ENCODE results near the gene UGT8. TPM values are rescaled to one million over a fixed set of nuclear protein-coding genes. Genes with fewer than 3 reads are reported as not detected.

Gene UGT8, protein sequence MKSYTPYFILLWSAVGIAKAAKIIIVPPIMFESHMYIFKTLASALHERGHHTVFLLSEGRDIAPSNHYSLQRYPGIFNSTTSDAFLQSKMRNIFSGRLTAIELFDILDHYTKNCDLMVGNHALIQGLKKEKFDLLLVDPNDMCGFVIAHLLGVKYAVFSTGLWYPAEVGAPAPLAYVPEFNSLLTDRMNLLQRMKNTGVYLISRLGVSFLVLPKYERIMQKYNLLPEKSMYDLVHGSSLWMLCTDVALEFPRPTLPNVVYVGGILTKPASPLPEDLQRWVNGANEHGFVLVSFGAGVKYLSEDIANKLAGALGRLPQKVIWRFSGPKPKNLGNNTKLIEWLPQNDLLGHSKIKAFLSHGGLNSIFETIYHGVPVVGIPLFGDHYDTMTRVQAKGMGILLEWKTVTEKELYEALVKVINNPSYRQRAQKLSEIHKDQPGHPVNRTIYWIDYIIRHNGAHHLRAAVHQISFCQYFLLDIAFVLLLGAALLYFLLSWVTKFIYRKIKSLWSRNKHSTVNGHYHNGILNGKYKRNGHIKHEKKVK
- total RNA-seq, result 10 to 100 TPM in 1 of 3 donors, 1 to 10 TPM in 1, under 1 TPM in 1; 0.16 to 14.9 (median 3.9) TPM

DNA sequence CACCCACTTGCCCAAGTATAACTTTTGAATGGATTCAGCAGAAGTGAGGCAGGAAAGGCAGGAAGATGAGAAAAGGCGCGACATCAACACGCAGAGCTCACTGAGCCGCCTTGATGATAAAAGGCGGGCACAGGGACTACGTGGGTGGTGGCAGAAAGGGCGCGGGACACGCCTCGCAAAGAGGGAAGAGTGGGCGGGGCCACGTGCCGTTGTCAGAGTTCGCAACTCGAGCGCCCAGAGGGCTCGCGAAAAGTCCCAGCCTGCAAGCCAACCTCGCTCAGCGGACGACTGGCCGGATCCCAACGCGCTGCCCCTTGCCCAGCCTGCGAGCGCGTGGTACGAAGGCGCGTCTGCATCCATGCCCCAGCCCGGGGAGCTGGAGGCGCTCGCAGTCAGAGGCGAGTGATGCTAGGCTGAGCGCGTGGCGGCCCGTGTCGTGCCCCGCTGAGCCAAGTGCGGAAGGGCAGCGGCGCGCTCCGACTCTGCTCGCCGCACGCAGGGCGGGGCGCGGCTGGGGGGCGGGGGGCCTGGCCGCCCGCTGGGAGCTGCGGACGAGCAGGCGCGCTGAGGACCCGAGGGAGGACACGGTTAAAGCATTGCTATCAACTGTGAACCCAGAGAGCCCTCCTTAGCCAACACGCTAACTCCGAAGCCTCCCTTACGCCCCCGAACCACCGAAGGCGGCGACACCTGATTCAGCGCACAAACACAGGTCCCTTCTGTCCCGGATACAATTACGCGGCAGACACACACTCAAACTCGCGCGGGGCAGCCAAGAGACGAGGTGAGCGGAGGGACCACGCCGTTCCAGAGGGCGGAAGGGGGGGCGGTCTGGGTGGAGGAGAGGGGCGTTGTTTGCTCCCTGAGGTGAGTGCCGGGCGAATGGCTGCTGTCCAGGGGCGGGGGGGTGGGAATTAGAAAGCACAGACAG lies at the start of gene UGT8:
Gene UGT8 (plus strand): TSS at position 617 of the 931 bp plus-strand sequence. CDS start 24,074 bp downstream, outside the sequence.
- TF ChIP-seq POLR2A (IDR thresholded peaks at IDR 0.05) (no peak), POLR2AphosphoS5 (IDR thresholded peaks at IDR 0.05) (no peak)
- TF ChIP-seq, protein P1, sequence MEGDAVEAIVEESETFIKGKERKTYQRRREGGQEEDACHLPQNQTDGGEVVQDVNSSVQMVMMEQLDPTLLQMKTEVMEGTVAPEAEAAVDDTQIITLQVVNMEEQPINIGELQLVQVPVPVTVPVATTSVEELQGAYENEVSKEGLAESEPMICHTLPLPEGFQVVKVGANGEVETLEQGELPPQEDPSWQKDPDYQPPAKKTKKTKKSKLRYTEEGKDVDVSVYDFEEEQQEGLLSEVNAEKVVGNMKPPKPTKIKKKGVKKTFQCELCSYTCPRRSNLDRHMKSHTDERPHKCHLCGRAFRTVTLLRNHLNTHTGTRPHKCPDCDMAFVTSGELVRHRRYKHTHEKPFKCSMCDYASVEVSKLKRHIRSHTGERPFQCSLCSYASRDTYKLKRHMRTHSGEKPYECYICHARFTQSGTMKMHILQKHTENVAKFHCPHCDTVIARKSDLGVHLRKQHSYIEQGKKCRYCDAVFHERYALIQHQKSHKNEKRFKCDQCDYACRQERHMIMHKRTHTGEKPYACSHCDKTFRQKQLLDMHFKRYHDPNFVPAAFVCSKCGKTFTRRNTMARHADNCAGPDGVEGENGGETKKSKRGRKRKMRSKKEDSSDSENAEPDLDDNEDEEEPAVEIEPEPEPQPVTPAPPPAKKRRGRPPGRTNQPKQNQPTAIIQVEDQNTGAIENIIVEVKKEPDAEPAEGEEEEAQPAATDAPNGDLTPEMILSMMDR (IDR thresholded peaks at IDR 0.05), result no peak
- peaks cover 0 to 5% of the 10 kb centered on the region in 2 donors for H3K27me3 ChIP-seq
- intact Hi-C loops (cut with DNase I; ENCODE audit: low total_unique reads), result loop anchor here (5.0 kb wide), 1 partner anchor 651 kb away; no protein-coding TSS in a partner anchor
- DNase-seq (ENCODE audit: low spot score in 2 of 2), result peak in 1 of 2 donors; percentile 30
- H3K27ac ChIP-seq, result peak within 1 kb of the TSS; percentile 79 to 80
- H3K36me3 ChIP-seq, result no peaks in the 10 kb centered on the region
- no peaks in the 10 kb centered on the region for H3K9me3 ChIP-seq
- no peaks in the 10 kb centered on the region for H3K4me1 ChIP-seq
- H3K4me3 ChIP-seq, result peak within 1 kb of the TSS; percentile 41 to 77 (median 65)

DNA sequence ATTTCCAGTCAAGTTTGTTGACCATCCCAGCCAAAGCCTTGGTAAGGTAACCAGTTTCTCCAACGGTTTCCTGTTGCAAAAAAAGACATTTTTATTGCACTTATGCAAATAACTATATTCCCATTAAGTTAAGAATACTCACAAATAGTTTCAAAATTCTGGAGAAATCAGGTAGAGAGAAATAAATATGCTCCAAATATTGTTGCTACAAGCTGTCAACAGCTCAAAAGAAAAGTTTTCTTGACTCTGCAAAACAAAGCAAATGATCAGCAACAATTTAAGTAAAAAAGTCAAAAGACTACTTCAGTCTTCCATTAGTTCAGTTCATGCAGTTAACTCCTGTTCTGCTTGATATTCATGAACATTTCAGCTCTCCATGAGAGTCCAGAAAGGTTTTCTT lies 49.0 kb upstream of the UGT8 start:
- H3K4me1 ChIP-seq, result no peaks in the 10 kb centered on the region
- no peaks in the 10 kb centered on the region for H3K27me3 ChIP-seq
- H3K9me3 ChIP-seq, result peaks cover 0 to 9% of the 10 kb centered on the region in 2 donors
- no peak overlapping the region for H3K27ac ChIP-seq
- no peak for DNase-seq (ENCODE audit: low spot score in 2 of 2)
- TF ChIP-seq, protein P1 (IDR thresholded peaks at IDR 0.05), result no peak
- TF ChIP-seq POLR2AphosphoS5 (IDR thresholded peaks at IDR 0.05) (no peak), POLR2A (IDR thresholded peaks at IDR 0.05) (no peak)
- H3K36me3 ChIP-seq, result no peaks in the 10 kb centered on the region
- no peak overlapping the region for H3K4me3 ChIP-seq
- intact Hi-C loops (cut with DNase I; ENCODE audit: low total_unique reads), result no loop called here

DNA sequence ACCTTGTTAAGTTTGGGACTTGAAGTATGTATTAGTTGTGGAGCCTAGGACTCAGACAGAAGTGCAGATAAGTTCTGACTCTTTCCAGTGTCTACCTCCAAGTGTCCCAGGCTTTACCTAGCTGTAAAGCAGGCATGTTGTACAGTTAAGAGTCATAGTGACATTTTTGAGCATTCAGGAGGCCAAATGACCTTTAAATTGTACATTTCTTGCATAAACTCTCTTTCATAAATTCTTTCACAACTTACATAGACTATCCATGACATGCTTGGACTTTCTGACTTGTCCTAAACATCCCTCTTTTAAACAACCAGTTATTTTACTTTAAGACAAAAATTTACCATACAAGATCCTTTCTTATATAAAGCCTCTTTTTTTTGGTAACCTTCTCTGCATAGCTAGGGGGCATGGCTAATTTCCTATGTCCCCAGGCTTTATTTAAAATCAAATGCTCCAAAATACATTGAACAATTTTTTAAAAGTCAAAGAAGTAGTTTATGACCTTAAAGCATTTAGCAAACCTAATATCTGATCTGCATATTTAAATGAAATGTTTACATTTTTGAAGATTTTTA lies 40.1 kb upstream of the UGT8 start:
- no peak for DNase-seq (ENCODE audit: low spot score in 2 of 2)
- intact Hi-C loops (cut with DNase I; ENCODE audit: low total_unique reads), result no loop called here
- Histone ChIP-seq H3K9me3 (peaks cover 0 to 18% of the 10 kb centered on the region in 2 donors), H3K27ac (no peak overlapping the region), H3K27me3 (no peaks in the 10 kb centered on the region), H3K4me1 (no peaks in the 10 kb centered on the region), H3K36me3 (no peaks in the 10 kb centered on the region), H3K4me3 (no peak overlapping the region)
- TF ChIP-seq, protein P1 (IDR thresholded peaks at IDR 0.05), result no peak
- no peak for TF ChIP-seq POLR2A (IDR thresholded peaks at IDR 0.05)
- no peak for TF ChIP-seq POLR2AphosphoS5 (IDR thresholded peaks at IDR 0.05)

DNA sequence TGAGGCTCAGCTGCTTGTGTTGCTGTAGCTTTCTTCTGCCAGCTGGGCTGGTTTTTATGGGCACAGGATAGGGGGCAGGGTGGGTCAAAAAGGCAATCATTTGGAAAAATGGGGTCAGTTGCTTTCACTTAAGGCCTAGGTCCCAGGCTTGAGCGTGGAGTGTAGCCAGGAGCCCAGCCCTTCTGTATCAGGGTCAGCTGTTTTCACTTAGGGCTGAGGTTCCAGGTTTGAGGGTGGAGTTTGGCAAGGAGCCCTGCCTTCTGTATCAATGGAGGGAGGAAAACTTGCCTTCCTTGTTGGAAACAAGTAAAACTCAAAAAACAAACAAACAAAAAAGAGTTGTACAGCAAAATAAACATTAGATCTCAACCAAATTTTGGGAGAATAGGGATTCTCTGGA lies 37.0 kb upstream of the UGT8 start:
- Histone ChIP-seq H3K4me3 (no peak overlapping the region), H3K27me3 (no peaks in the 10 kb centered on the region), H3K4me1 (no peaks in the 10 kb centered on the region), H3K9me3 (peaks cover 0 to 18% of the 10 kb centered on the region in 2 donors), H3K36me3 (no peaks in the 10 kb centered on the region), H3K27ac (no peak overlapping the region)
- TF ChIP-seq POLR2A (IDR thresholded peaks at IDR 0.05), result no peak
- TF ChIP-seq, protein P1 (IDR thresholded peaks at IDR 0.05), result no peak
- TF ChIP-seq POLR2AphosphoS5 (IDR thresholded peaks at IDR 0.05), result no peak
- intact Hi-C loops (cut with DNase I; ENCODE audit: low total_unique reads), result no loop called here
- DNase-seq (ENCODE audit: low spot score in 2 of 2), result no peak
